Gastrocnemius medialis (tissue), 4 donors: Measurements from ENCODE around the gene SEMA5B. TPM values are rescaled to one million over a fixed set of nuclear protein-coding genes. Genes with fewer than 3 reads are reported as not detected.

Experiments
- ATAC-seq, 2 donors: fragments of 150-250 bp; one replicate each; pipeline ENCODE4 v1.9.1; 2016
- DNase-seq, 2 donors: peaks; one replicate each; pipeline ENCODE4 v3.0.0-alpha.2; 2019
- H3K27ac ChIP-seq, 4 donors: fragments of 200-600 bp; sonication (generic); 1 replicate in 1 of 4; 2 replicates in 3 of 4; pipeline ENCODE4 v1.5.1; 2016 to 2018; ENCODE audit warnings: mild to moderate bottlenecking in 2 of 4, moderate library complexity in 1 of 4
- H3K27me3 ChIP-seq, 3 donors: fragments of 200-600 bp; sonication (generic) in 2 of 3; 1 replicate in 1 of 3; 2 replicates in 2 of 3; pipeline versions ENCODE4 v1.5.1 to v1.6.0; 2016 to 2019; ENCODE audit warnings: mild to moderate bottlenecking in 1 of 3, moderate library complexity in 1 of 3
- H3K36me3 ChIP-seq, 2 donors: fragments of 200-600 bp; sonication (generic) in 1 of 2; one replicate each; pipeline ENCODE4 v1.5.1; 2017 to 2018
- H3K4me1 ChIP-seq, 2 donors: fragments of 200-600 bp; sonication (generic) in 1 of 2; one replicate each; pipeline ENCODE4 v1.5.1; 2016 to 2017; ENCODE audit warnings: mild to moderate bottlenecking in 2 of 2
- H3K4me3 ChIP-seq, 4 donors: fragments of 200-600 bp; sonication (generic) in 3 of 4; 1 replicate in 1 of 4; 2 replicates in 3 of 4; pipeline ENCODE4 v1.5.1; 2016 to 2019; ENCODE audit warnings: mild to moderate bottlenecking in 2 of 4
- H3K9me3 ChIP-seq, 3 donors: fragments of 200-600 bp; sonication (generic) in 2 of 3; 1 replicate in 1 of 3; 2 replicates in 2 of 3; pipeline ENCODE4 v1.5.1; 2016 to 2019
- CTCF ChIP-seq, 5 experiments: fragments of 450-650 bp in 3 of 5; fragments of 200-600 bp in 2 of 5; sonication (generic) in 2 of 5; IDR thresholded peaks in 4 of 5; conservative IDR thresholded peaks in 1 of 5; 1 replicate in 4 of 5; 2 replicates in 1 of 5; pipeline ENCODE4 v1.5.1; 2016 to 2019; ENCODE audit warnings: antibody characterized with exemption in 5 of 5, mild to moderate bottlenecking in 3 of 5, moderate library complexity in 3 of 5
- POLR2A ChIP-seq, 2 donors: fragments of 450-650 bp; IDR thresholded peaks; one replicate each; pipeline ENCODE4 v1.6.1; 2017; ENCODE audit warnings: antibody characterized with exemption in 2 of 2, mild to moderate bottlenecking in 2 of 2, moderate library complexity in 2 of 2
- in situ Hi-C, 4 donors: fragments of 200-750 bp; cut with MboI; loops; one replicate each; pipeline versions ENCODE4 v1.15.0 to v1.8.0; 2017; ENCODE audit warnings: low sequenced_read_pairs in 4 of 4
- intact Hi-C: fragments of 100-400 bp; cut with DNase I; formaldehyde crosslinking; loops from one replicate; pipeline ENCODE4 v1.15.1; 2023; ENCODE audit warnings: low total_unique reads
- total RNA-seq, 4 donors: library from RNA; depleted of rRNA; stranded (reverse); fragments of >200 nt; gene quantifications; one replicate each; pipeline versions ENCODE4 v1.1.0 to v1.2.3, GENCODE V29; 2016

SEMA5B gene
- total RNA-seq, 4 donors from 2014 or later = 0.10 to 0.26 TPM; not detected in 2

DNA sequence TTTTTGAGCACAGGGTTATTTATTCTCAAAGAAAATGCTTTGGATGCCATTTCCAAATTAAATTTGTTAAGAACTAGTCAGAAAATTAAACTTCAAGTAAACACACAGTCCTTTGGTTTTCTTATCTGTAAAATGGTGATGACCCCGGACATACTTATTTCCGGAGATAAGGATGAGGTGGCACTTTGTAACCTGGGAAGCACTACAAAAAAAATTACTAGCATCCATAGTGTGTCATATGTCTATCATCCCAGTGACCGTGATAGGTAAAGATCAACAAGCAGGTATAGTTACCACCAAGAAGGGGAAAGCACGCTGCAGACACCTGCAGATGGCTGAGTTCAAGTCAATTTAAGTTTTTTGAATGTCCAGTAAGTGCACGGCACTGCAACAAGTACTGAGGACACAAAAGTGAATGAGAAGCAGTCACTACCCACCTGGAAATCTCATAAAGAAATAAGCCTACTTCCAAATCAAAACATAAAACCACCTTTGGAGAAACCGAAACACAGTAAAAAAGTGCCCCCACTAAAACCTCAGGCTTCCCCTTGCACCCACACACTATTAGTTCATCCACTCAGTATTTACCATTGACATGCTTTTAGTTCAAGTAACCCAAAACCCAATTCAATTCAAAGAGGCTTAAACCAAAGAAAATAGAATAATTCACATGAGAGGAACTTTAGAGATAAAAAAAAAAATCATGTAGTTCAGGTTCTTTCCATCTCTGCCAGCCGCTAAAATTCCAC is 24.6 kb downstream of the SEMA5B start:
- DNase-seq (no peak), ATAC-seq (no peak)
- Histone ChIP-seq H3K36me3 (no peaks in the 10 kb centered on the region), H3K4me3 (no peak overlapping the region), H3K27ac (no peak overlapping the region), H3K27me3 (no peaks in the 10 kb centered on the region), H3K9me3 (no peaks in the 10 kb centered on the region), H3K4me1 (no peaks in the 10 kb centered on the region)
- in situ Hi-C loops = no loop called here
- TF ChIP-seq CTCF (IDR thresholded peaks at IDR 0.05 in 4 of 5, conservative IDR thresholded peaks at IDR 0.05 in 1 of 5) = no peak
- no peak for TF ChIP-seq POLR2A (IDR thresholded peaks at IDR 0.05)
- intact Hi-C loops = no loop called here

- Histone ChIP-seq H3K4me3 (no peak overlapping the region), H3K27me3 (no peaks in the 10 kb centered on the region), H3K27ac (no peak overlapping the region), H3K4me1 (no peaks in the 10 kb centered on the region), H3K36me3 (no peaks in the 10 kb centered on the region), H3K9me3 (no peaks in the 10 kb centered on the region)
- DNase-seq (no peak), ATAC-seq (no peak)
- intact Hi-C loops = no loop called here
- TF ChIP-seq CTCF (IDR thresholded peaks at IDR 0.05 in 4 of 5, conservative IDR thresholded peaks at IDR 0.05 in 1 of 5) (no peak), POLR2A (IDR thresholded peaks at IDR 0.05) (no peak)
- in situ Hi-C loops = no loop called here
These were observed 25.3 kb downstream of the SEMA5B start for GRCh38 chr3:123002100-123002748.

GRCh38 chr3:122998856-122999255 is 28.7 kb downstream of the SEMA5B start:
- in situ Hi-C loops (no loop called here), intact Hi-C loops (no loop called here)
- no peaks in the 10 kb centered on the region for H3K9me3 ChIP-seq
- no peak overlapping the region for H3K27ac ChIP-seq
- peaks cover 0 to 8% of the 10 kb centered on the region in 2 donors for H3K4me1 ChIP-seq
- no peak for TF ChIP-seq POLR2A (IDR thresholded peaks at IDR 0.05)
- no peaks in the 10 kb centered on the region for H3K27me3 ChIP-seq
- no peak overlapping the region for H3K4me3 ChIP-seq
- H3K36me3 ChIP-seq = no peaks in the 10 kb centered on the region
- DNase-seq = no peak
- no peak for ATAC-seq

DNA sequence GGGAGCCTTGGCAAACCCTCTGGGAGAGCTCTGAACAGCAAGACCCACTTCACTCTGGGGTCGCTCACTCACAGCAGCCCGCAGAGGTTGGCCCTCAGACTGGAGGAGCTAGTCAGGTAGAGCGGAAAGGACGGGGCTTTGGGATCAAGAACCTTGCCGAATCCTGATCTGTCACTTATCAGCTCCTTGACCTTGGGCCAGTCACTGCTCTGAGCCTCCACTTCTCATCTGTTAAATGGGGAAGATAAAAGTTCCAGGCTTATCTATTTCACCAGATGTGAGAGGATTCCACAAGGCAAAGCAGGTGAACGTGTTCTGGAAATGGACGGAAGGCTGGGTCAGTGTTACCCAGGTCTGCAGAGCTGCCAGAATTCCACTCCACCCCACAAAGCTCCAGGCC is 29.4 kb downstream of the SEMA5B start:
- ATAC-seq = no peak

More for the DNA sequence above, 29.4 kb downstream of the SEMA5B start:
- no peak overlapping the region for H3K27ac ChIP-seq
- DNase-seq = no peak
- no peaks in the 10 kb centered on the region for H3K27me3 ChIP-seq
- peaks cover 0 to 8% of the 10 kb centered on the region in 2 donors for H3K4me1 ChIP-seq
- H3K9me3 ChIP-seq = no peaks in the 10 kb centered on the region
- TF ChIP-seq CTCF (IDR thresholded peaks at IDR 0.05 in 4 of 5, conservative IDR thresholded peaks at IDR 0.05 in 1 of 5) (no peak), POLR2A (IDR thresholded peaks at IDR 0.05) (no peak)
- in situ Hi-C loops (no loop called here), intact Hi-C loops (no loop called here)
- H3K4me3 ChIP-seq = no peak overlapping the region
- H3K36me3 ChIP-seq = no peaks in the 10 kb centered on the region
